Mesenchymal stem cell (in vitro differentiated cells and primary cell): Measurements from ENCODE around the gene EDN1.

Source experiments
- DNase-seq: peaks from one replicate; pipeline ENCODE4 v3.0.0-alpha.2; 2013
- H2AFZ ChIP-seq: one replicate; pipeline ENCODE4 v1.6.1; 2013; ENCODE audit warnings: low read depth, mild to moderate bottlenecking, control low read depth, inconsistent platforms, low read length, moderate library complexity
- H2AK5ac ChIP-seq: 2 replicates; pipeline ENCODE4 v1.6.1; 2013; ENCODE audit warnings: low read length, moderate library complexity, mild to moderate bottlenecking, inconsistent platforms; ENCODE audit not compliant: severe bottlenecking
- H2BK120ac ChIP-seq: one replicate; pipeline ENCODE4 v1.6.1; 2013; ENCODE audit warnings: low read depth, mild to moderate bottlenecking, inconsistent platforms, low read length, moderate library complexity
- H2BK12ac ChIP-seq, 2 experiments: one replicate each; pipeline ENCODE4 v1.6.1; 2013; ENCODE audit warnings: inconsistent platforms in 2 of 2, low read length in 2 of 2, mild to moderate bottlenecking in 2 of 2, moderate library complexity in 2 of 2, control low read depth in 1 of 2
- H2BK15ac ChIP-seq: one replicate; pipeline ENCODE4 v1.6.1; 2013; ENCODE audit warnings: mild to moderate bottlenecking, low read depth, inconsistent platforms; ENCODE audit not compliant: poor library complexity, severe bottlenecking
- H2BK5ac ChIP-seq: 2 replicates; pipeline ENCODE4 v1.6.1; 2013; ENCODE audit warnings: low read depth, mild to moderate bottlenecking, low read length, control low read depth, inconsistent platforms; ENCODE audit not compliant: poor library complexity, severe bottlenecking
- H3K14ac ChIP-seq, 2 experiments: one replicate each; pipeline ENCODE4 v1.6.1; 2013; ENCODE audit warnings: inconsistent platforms in 2 of 2, low read length in 2 of 2, control low read depth in 1 of 2, mild to moderate bottlenecking in 1 of 2, moderate library complexity in 1 of 2
- H3K18ac ChIP-seq, 2 experiments: one replicate each; pipeline ENCODE4 v1.6.1; 2013; ENCODE audit warnings: inconsistent platforms in 2 of 2, low read length in 2 of 2, control low read depth in 1 of 2, low read depth in 1 of 2, mild to moderate bottlenecking in 1 of 2
- H3K23ac ChIP-seq, 2 experiments: one replicate each; pipeline ENCODE4 v1.6.1; 2013; ENCODE audit warnings: inconsistent platforms in 2 of 2, low read length in 2 of 2, mild to moderate bottlenecking in 2 of 2, moderate library complexity in 2 of 2, control low read depth in 1 of 2
- H3K27ac ChIP-seq: 2 replicates; pipeline ENCODE4 v1.5.1; 2013; ENCODE audit warnings: mild to moderate bottlenecking, moderate library complexity, low read length, control low read depth, inconsistent platforms; ENCODE audit not compliant: poor library complexity, severe bottlenecking
- H3K27me3 ChIP-seq, 2 experiments: 2 replicates each; pipeline versions ENCODE4 v1.6.1 to v1.7.0; 2013; ENCODE audit warnings: low read length in 2 of 2, mild to moderate bottlenecking in 2 of 2, moderate library complexity in 2 of 2, control low read depth in 1 of 2, inconsistent platforms in 1 of 2; ENCODE audit not compliant: control insufficient read depth in 1 of 2, insufficient read depth in 1 of 2
- H3K36me3 ChIP-seq, 2 experiments: 2 replicates each; pipeline versions ENCODE4 v1.6.1 to v1.7.0; 2013; ENCODE audit warnings: low read length in 2 of 2, control low read depth in 1 of 2, inconsistent platforms in 1 of 2, low read depth in 1 of 2, mild to moderate bottlenecking in 1 of 2; ENCODE audit not compliant: insufficient read depth in 2 of 2, control insufficient read depth in 1 of 2
- H3K4ac ChIP-seq, 2 experiments: one replicate each; pipeline ENCODE4 v1.6.1; 2013; ENCODE audit warnings: inconsistent platforms in 2 of 2, low read length in 2 of 2, mild to moderate bottlenecking in 2 of 2, moderate library complexity in 2 of 2, control low read depth in 1 of 2, low read depth in 1 of 2
- H3K4me1 ChIP-seq: 2 replicates; pipeline ENCODE4 v1.6.1; 2013; ENCODE audit warnings: low read depth, low read length, control low read depth; ENCODE audit not compliant: control insufficient read depth, insufficient read depth
- H3K4me2 ChIP-seq: 2 replicates; pipeline ENCODE4 v1.6.1; 2013; ENCODE audit warnings: low read length, mild to moderate bottlenecking, inconsistent platforms; ENCODE audit not compliant: poor library complexity, severe bottlenecking
- H3K4me3 ChIP-seq, 2 experiments: 2 replicates each; pipeline versions ENCODE4 v1.5.1 to v1.7.0; 2013; ENCODE audit warnings: low read length in 2 of 2, mild to moderate bottlenecking in 2 of 2, control low read depth in 1 of 2, low read depth in 1 of 2; ENCODE audit not compliant: insufficient read depth in 1 of 2
- H3K79me1 ChIP-seq: replicated peaks from 2 replicates; pipeline ENCODE4 v1.6.1; 2013; ENCODE audit warnings: mild to moderate bottlenecking, control low read depth, low read length, inconsistent platforms; ENCODE audit not compliant: poor library complexity, severe bottlenecking
- H3K9ac ChIP-seq: 2 replicates; pipeline ENCODE4 v1.7.0; 2013; ENCODE audit warnings: mild to moderate bottlenecking, low read length, moderate library complexity
- H3K9me3 ChIP-seq: 2 replicates; pipeline ENCODE4 v1.7.0; 2013; ENCODE audit warnings: mild to moderate bottlenecking, low read length; ENCODE audit not compliant: control insufficient read depth
- H4K8ac ChIP-seq: one replicate; pipeline ENCODE4 v1.6.1; 2013; ENCODE audit warnings: inconsistent platforms, mild to moderate bottlenecking, low read length, moderate library complexity
- H4K91ac ChIP-seq: one replicate; pipeline ENCODE4 v1.6.1; 2013; ENCODE audit warnings: mild to moderate bottlenecking, low read length, inconsistent platforms
- WGBS: methylation state at CpG from one replicate; pipeline ENCODE4 v1.1.7; 2013; ENCODE audit warnings: mixed read lengths; 5-methylcytosine and 5-hydroxymethylcytosine counted together

The EDN1 gene

GRCh38 chr6:12276930-12277315, 13.2 kb upstream of the EDN1 start:
- Histone ChIP-seq H2BK12ac (no peak overlapping the region), H3K4me1 (no peaks in the 10 kb centered on the region), H3K4ac (no peak overlapping the region), H3K79me1 (no peaks in the 10 kb centered on the region), H3K18ac (no peak overlapping the region), H3K9ac (no peak overlapping the region), H3K14ac (no peak overlapping the region), H3K27ac (no peak overlapping the region), H2BK120ac (no peak overlapping the region), H3K4me2 (no peak overlapping the region), H4K8ac (no peak overlapping the region), H3K27me3 (no peaks in the 10 kb centered on the region), H2BK15ac (no peak overlapping the region), H2BK5ac (no peak overlapping the region), H3K36me3 (no peaks in the 10 kb centered on the region), H3K9me3 (no peaks in the 10 kb centered on the region), H3K23ac (no peak overlapping the region), H4K91ac (no peak overlapping the region), H3K4me3 (no peak overlapping the region), H2AK5ac (no peak overlapping the region), H2AFZ (no peak overlapping the region)
- WGBS: 100% methylated on average over 1 of the region's 1 CpG
- DNase-seq: no peak

GRCh38 chr6:12277386-12277785, 12.8 kb upstream of the EDN1 start:
- Histone ChIP-seq H3K4me3 (no peak overlapping the region), H3K4me1 (no peaks in the 10 kb centered on the region)
- WGBS: 95% methylated on average over 9 of the region's 9 CpGs

GRCh38 chr6:12278915-12279314, 11.2 kb upstream of the EDN1 start:
- H3K9me3 ChIP-seq: no peaks in the 10 kb centered on the region
- H4K8ac ChIP-seq: no peak overlapping the region
- no peak overlapping the region for H2BK12ac ChIP-seq
- H3K36me3 ChIP-seq: no peaks in the 10 kb centered on the region
- H3K79me1 ChIP-seq: no peaks in the 10 kb centered on the region
- H3K14ac ChIP-seq: no peak overlapping the region
- no peak overlapping the region for H3K18ac ChIP-seq
- no peak overlapping the region for H3K23ac ChIP-seq
- no peak overlapping the region for H2AFZ ChIP-seq
- no peak overlapping the region for H3K27ac ChIP-seq
- no peak overlapping the region for H2AK5ac ChIP-seq
- no peak overlapping the region for H3K4me2 ChIP-seq
- no peak for DNase-seq
- H2BK15ac ChIP-seq: no peak overlapping the region
- no peak overlapping the region for H2BK5ac ChIP-seq
- H3K4me3 ChIP-seq: peak overlapping the region in 1 of 2 experiments; percentile 43
- no peak overlapping the region for H4K91ac ChIP-seq
- H3K27me3 ChIP-seq: no peaks in the 10 kb centered on the region
- H3K4ac ChIP-seq: no peak overlapping the region
- no peaks in the 10 kb centered on the region for H3K4me1 ChIP-seq
- peak overlapping the region; percentile 48 for H3K9ac ChIP-seq
- no peak overlapping the region for H2BK120ac ChIP-seq

More at GRCh38 chr6:12277386-12277785, 12.8 kb upstream of the EDN1 start:
- H2AK5ac ChIP-seq: no peak overlapping the region
- no peak overlapping the region for H3K4me2 ChIP-seq
- no peak overlapping the region for H3K9ac ChIP-seq
- H2BK15ac ChIP-seq: no peak overlapping the region
- no peak overlapping the region for H2BK120ac ChIP-seq
- H2AFZ ChIP-seq: no peak overlapping the region
- no peak overlapping the region for H4K91ac ChIP-seq
- no peak overlapping the region for H3K23ac ChIP-seq
- no peak overlapping the region for H3K27ac ChIP-seq
- no peaks in the 10 kb centered on the region for H3K79me1 ChIP-seq
- H3K18ac ChIP-seq: no peak overlapping the region
- no peak overlapping the region for H4K8ac ChIP-seq
- H2BK12ac ChIP-seq: no peak overlapping the region
- H3K36me3 ChIP-seq: no peaks in the 10 kb centered on the region
- H3K27me3 ChIP-seq: no peaks in the 10 kb centered on the region
- H3K9me3 ChIP-seq: no peaks in the 10 kb centered on the region
- no peak overlapping the region for H3K14ac ChIP-seq
- H3K4ac ChIP-seq: no peak overlapping the region
- no peak overlapping the region for H2BK5ac ChIP-seq
- no peak for DNase-seq

- H3K9me3 ChIP-seq: no peaks in the 10 kb centered on the region
Measured at GRCh38 chr6:12279322-12280091, 10.7 kb upstream of the EDN1 start.

More at GRCh38 chr6:12279322-12280091, 10.7 kb upstream of the EDN1 start:
- H3K23ac ChIP-seq: no peak overlapping the region
- no peak overlapping the region for H3K4me2 ChIP-seq
- H3K79me1 ChIP-seq: no peaks in the 10 kb centered on the region
- H4K91ac ChIP-seq: no peak overlapping the region
- H3K18ac ChIP-seq: no peak overlapping the region
- H3K4ac ChIP-seq: no peak overlapping the region
- no peaks in the 10 kb centered on the region for H3K36me3 ChIP-seq
- H2BK120ac ChIP-seq: no peak overlapping the region
- H4K8ac ChIP-seq: no peak overlapping the region
- no peaks in the 10 kb centered on the region for H3K4me1 ChIP-seq
- H3K4me3 ChIP-seq: peak overlapping the region in 1 of 2 experiments; percentile 43
- H3K9ac ChIP-seq: peak overlapping the region; percentile 48
- no peak overlapping the region for H2BK5ac ChIP-seq
- no peak overlapping the region for H3K14ac ChIP-seq
- H2BK12ac ChIP-seq: no peak overlapping the region
- H2BK15ac ChIP-seq: no peak overlapping the region
- 55% methylated on average over 4 of the region's 4 CpGs for WGBS
- DNase-seq: no peak
- H2AFZ ChIP-seq: no peak overlapping the region
- H3K27ac ChIP-seq: no peak overlapping the region
- H2AK5ac ChIP-seq: no peak overlapping the region
- H3K27me3 ChIP-seq: no peaks in the 10 kb centered on the region
